ENCODE measurements around the gene EGR4. TPM values are rescaled to one million over a fixed set of nuclear protein-coding genes. Genes with fewer than 3 reads are reported as not detected.

Gene EGR4
- not detected for total RNA-seq

DNA sequence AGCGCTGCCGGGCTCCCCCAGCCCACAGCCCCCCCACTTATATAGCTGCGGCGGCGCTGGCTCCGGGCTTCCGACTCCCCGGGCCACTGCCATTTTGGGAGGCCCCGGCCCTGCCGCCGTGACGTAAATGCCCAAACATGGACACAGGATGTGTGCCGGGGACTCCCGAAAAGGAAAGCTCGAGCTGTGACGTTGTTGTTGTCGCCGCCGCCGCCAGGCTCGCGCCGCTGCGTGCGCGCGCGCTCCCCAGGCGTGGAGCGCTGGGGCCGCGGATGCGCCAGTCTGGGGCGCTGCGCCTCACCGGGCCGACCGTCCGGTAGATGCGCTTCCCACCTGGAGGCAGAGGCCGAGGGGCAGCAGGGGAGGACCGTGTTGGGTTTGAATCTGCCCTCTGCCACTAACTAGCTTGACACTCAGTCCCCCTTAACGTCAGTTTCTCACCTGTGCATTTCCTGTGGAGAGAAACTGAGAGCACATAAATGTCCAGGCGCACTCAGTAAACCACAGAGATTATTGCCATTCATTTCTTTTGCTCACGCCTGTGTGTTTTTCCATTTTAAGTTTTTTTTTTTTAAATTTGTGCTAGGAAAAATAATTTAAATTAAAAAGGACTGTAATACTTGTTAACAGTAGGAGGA, at the start of gene EGR4:
Gene EGR4 (minus strand): TSS at position 15 of the 638 bp plus-strand sequence. CDS start 231 bp downstream, outside the sequence.
- DNase-seq (ENCODE audit: low spot score) (no peak), ATAC-seq (no peak)
- intact Hi-C loops (cut with DNase I) = no loop called here

DNA sequence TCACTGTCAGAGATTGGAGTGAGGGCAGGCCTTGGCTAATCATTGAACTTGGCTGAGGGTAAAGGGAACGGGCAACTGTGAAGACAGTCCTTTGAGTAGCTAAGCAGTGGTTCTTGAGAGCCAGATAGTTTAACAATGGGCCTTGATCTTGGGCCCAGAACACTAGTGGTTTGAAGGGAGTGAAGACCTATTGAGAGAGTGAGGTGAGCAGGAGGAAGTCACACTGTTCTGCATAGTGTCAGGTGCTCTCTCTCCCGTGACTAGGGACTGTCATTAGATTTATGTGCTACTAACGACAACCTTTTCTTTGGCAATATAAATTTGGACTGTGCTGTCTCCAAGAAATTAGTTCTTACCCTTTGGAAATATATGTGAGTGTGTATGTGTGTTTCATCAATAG, 47.7 kb upstream of the EGR4 start:
- intact Hi-C loops (cut with DNase I) = no loop called here
- ATAC-seq = no peak
- DNase-seq (ENCODE audit: low spot score) = no peak

DNA sequence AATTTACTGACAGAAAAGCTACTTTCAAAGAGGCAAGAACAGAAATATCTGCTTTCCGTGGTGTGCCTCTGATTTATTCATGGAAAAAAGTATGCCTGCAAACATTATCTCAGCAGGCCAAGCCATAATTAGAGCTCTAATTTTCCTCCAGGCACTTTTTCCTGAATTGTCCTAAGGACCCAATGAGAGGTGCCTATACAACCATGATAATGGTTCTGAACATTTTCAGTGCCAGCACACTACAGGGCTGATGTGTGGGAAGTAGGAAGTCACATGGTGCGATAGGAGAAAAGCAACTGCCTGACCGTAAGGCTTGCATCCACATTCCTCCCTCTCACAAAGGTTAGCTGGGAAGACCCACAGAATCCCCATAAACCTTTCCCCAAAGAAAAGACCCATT, 45.9 kb upstream of the EGR4 start:
- intact Hi-C loops (cut with DNase I) = no loop called here

DNA sequence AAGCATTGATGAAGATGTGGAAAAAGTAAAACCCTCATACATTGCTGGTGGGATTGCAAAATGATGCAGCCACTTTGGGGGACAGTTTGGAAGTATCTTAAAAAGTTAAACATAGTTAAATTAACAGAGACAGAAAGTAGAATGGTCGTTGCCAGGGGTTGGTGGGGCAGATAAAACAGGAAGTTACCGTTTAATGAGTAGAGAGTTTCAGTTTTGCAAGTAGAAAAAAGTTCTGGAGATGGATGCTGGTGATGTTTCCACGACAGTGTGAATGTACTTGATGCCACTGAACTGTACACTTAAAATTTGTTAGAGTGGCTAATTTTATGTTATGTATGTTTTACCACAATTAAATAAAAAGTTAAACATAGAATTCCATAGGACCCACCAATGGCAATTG, 44.5 kb upstream of the EGR4 start:
- ATAC-seq (no peak), DNase-seq (ENCODE audit: low spot score) (no peak)
- intact Hi-C loops (cut with DNase I) = no loop called here

More for the DNA sequence above, 45.9 kb upstream of the EGR4 start:
- no peak for ATAC-seq
- DNase-seq (ENCODE audit: low spot score) = no peak

DNA sequence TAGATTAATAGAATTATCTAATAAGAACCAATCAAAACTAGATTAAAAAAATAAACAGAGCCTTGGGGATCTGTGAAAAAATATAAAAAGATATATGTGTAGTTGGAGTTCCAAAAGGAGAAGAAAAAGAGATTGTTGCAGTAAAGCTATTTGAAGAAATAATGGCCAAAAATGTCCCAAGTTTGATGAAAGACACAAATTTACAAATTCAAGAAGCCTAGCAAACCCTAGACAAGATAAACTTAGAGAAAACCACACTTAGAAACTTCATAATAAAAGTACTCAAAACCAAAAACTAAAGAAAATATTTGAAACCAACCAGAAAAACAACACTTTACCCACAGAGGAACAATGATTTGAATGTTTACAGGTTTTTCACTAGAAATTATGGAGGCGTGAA, 41.3 kb upstream of the EGR4 start:
- intact Hi-C loops (cut with DNase I) = no loop called here
- DNase-seq (ENCODE audit: low spot score) (no peak), ATAC-seq (no peak)

DNA sequence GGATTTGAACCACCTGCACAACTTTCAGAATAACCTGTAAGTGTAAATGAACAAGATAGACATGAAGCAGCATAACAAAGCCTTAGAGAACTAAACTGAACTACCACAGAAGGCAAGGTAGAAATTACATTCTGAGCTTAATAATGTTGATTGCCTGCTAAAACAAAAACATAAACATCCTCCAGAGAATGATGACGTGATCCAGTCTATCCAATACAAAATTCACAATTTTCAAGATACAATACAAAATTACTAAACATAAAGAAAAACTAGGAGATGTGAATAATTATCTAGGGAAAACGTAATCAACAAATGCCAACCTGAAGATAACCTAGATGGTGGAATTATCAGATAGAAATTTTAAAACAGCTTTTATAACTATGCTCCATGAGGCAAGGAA, 40.7 kb upstream of the EGR4 start:
- DNase-seq (ENCODE audit: low spot score) = no peak
- ATAC-seq = no peak
- intact Hi-C loops (cut with DNase I) = no loop called here

DNA sequence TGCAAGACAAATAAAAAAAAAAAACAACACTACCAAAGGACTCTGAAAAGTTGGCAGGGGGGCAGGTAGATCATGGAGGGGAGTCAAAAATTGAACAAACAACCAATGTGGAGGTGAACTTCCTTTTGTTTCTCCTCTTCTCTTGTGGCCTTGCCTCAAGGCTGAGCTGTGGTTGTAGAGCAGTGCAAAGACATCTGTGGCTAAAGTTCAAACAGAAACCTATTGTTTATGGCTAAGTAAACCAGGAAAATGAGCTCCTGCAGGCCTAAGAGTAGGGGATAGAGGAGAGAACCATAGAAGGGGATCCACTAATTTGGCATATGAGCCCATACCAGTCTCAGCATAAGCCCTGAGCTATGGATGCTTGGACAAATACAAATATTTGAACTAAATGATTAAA, 40.2 kb upstream of the EGR4 start:
- intact Hi-C loops (cut with DNase I) = no loop called here
- ATAC-seq = no peak
- no peak for DNase-seq (ENCODE audit: low spot score)

DNA sequence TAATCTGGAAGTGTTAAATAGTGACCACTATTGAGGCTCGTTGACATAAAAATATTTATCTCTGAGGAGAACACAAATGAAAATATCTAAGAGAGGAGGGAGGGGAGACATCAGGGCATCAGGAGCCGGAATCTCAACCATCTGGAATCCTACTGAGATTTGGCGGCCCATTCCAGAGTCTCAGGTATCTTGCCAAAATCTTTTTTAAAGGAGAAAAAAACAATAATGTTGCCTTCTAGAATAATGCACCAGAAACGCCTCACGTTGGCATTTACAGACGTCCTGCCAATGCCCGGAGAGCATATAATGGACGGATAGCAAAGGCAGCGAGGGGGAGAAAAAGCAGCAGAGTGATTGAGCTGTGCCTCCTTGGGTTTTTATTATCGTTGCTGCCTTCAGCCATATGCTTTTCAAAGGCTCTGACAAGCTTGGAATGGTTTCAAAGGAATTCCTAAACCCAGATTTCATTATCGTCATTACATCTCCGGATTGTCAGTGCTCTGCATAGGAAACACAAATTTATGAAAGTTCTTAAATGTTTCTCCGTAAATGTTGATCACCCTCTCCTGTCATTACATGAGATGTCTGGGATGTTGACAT, 30.9 kb upstream of the EGR4 start:
- intact Hi-C loops (cut with DNase I) = no loop called here
- DNase-seq (ENCODE audit: low spot score) = no peak
- no peak for ATAC-seq

DNA sequence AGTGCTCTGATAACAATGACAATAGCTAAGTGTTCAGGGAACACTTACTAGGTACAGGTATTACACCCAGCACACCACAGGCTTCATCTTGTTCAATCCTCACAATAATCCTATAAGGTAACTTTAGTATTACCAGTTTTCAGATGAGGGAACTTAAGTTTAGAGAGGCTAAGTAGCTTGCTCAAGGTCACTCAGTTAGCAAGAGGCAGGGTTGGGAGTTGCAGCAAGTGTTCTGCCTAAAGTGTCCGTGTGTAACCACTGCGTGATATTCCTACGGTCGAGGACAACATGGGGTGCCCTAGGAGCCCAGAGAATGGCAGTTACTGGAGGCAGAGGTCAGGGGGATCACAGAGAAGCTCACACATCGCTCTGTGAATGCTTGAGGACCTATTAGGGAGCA, 30.2 kb upstream of the EGR4 start:
- intact Hi-C loops (cut with DNase I) = no loop called here
- no peak for DNase-seq (ENCODE audit: low spot score)

DNA sequence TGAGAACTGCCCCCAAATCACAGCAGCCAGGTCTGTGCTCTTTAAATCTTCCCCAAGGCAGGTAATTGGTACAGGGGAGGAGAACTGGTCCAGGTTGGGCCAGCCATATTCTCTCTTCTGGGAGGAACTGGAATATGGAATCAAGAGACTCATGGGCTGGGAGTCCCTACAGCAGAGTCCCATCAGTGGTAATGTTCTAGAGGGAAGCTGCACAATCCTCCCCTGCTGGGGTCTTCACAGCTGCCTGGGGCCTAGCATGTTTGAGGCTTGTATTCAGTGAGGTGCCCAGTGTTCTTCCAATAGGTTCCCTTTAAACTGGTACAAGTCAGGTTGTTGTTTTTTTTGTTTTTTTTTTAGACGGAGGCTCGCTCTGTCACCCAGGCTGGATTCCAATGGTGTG, 21.1 kb upstream of the EGR4 start:
- DNase-seq (ENCODE audit: low spot score) (no peak), ATAC-seq (no peak)
- intact Hi-C loops (cut with DNase I) = no loop called here

More for the DNA sequence above, 30.2 kb upstream of the EGR4 start:
- ATAC-seq = no peak

DNA sequence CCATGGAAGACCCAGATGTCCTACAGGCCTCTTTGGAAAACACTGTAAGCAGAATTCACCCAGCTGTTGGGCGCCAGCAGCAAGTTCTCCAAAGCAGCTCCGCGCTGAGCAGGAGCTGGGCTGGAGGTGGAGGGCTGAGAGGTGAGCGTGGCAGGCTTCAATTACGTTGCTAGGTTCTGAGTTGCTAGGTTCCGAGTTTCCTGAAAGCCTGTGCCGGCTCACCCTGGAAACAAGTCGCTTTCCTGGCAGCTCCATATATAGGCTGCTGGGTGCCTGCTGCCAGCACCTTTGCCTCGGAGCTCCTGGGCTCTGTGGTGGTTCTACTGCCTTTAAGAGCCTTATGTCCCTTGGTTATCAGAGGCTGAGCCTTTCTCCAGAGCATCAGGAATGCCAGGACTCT, 14.4 kb upstream of the EGR4 start:
- intact Hi-C loops (cut with DNase I) = no loop called here
- DNase-seq (ENCODE audit: low spot score) (no peak), ATAC-seq (no peak)

DNA sequence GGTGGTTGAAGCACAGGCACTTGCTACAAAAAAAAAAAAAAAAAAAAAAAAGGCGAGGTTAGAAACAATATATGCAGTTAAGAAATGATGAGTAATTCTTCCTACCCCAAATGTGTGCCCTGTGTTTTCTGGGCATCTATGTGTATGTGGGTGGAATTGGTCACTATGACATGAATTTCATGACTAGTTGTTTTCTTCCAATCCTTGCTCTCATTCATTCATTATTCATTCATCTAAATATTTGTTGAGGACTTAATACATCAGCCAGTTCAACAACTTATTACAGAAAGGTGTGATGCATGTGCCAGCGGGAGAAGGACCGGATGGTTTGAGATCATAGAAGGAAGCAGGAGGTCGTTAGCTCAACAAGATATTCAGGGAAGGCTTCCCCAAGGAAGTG, 8.3 kb upstream of the EGR4 start:
- intact Hi-C loops (cut with DNase I) = no loop called here
- DNase-seq (ENCODE audit: low spot score) = no peak
- ATAC-seq = no peak

DNA sequence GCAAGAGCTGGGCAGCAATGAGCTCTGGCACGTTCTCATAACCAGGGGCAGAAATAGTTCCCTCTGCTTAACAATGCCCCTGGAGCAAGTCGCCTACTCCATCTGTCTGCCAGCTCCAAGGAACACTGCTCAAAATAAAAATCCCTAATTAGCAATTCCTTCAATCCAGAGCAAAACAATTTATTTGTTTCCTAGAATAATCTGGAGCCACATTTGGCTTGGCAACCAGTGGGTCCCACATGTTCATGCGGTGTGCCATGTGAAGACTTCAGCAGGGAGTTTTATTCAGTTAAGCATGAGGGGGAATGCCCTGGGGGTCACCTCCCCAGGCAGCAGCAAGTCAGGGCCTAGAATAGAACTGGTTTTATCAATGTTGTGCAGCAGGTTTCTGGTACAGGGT, 7.6 kb upstream of the EGR4 start:
- DNase-seq (ENCODE audit: low spot score) = no peak
- no peak for ATAC-seq
- intact Hi-C loops (cut with DNase I) = no loop called here

DNA sequence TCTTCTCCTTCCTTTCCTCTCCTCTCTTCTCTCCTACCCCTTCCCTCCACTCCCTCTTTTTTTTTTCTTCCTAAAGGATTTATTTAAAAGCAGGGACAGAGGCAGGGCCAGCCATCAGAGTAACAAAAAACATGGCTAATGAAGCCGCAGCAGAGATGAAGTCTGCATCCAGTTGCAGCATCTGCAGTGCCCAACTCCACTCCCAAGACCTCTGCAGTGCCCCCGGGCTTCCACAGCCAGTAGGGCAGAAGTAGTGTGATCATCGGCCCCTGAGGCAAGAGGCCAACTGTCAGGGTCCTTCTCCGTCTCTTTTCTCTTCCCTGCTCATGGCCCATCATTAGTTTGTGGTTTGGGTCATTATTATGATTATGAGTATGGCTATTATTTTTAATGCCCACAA, 4.2 kb upstream of the EGR4 start:
- no peak for ATAC-seq

DNA sequence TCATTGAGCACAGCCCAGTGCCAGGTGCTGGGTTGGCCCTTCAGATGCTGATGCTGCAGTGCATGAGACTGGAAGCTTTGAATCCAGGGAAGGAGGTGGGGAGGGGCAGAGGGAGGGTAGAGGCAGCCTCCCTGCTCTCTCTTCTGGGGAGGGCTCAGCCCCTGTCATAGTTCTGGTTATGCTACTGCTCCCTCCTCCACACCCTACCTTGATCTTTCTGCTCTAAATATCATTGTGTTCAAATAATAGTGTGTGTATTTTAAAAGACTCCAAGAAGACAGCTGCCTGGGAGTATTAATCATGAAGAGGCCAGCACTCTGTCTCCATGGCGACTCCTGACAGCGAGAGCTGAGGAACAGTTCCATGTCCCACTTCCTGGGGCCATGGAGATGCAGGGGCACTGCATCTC, 3.8 kb upstream of the EGR4 start:
- ATAC-seq (no peak), DNase-seq (ENCODE audit: low spot score) (no peak)
- intact Hi-C loops (cut with DNase I) = no loop called here

More for the DNA sequence above, 4.2 kb upstream of the EGR4 start:
- no peak for DNase-seq (ENCODE audit: low spot score)
- intact Hi-C loops (cut with DNase I) = no loop called here

DNA sequence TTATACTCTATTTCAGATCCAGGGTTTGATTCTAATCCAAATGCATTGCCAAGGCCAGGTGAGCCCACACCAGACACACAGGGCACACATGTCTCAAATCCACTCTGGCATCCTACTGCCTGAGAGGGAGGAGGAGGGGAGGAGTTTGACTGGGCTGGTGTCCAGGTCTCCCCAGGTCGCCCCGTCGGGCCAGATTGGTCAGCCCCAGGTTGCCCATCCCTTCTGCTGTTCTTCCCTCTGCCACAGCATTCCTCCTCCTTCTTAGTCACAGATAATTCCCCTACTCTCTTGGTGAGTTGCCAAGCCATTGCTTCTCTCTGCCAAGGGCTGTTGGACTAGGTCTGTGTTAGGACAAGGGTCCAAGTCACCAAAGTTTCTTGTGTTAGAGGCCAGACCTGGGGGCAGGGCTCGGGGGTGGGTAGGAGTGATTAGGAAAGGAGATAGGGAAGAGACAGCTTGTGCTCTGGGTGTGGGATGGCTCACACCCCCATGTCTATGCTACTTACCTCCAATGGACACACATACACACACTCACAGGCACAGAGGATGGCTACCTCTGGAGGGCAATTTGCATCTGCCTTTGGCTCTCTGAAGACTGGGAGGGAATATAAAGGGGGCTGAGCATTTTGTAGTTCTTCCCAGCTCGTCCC, 2.5 kb upstream of the EGR4 start:
- ATAC-seq = no peak
- no peak for DNase-seq (ENCODE audit: low spot score)
- intact Hi-C loops (cut with DNase I) = no loop called here

DNA sequence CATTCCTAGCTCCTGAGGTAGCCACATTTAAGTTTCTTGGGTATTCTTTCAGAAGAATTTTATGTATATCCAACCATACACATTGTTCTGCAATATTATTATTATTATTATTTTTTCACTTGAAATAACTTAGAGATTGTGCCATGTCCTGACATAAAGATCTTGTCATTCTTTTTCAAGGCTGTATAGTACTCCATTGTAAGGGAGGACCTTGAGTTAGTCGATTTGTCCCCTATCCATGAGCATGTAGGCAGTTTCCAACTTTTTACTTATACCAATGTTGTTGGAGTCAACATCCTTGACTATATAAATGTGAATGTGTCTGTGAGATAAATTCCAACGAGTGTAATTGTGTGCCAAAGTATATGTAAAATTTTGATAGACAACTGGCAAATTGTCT, 891 bp upstream of the EGR4 start:
- DNase-seq (ENCODE audit: low spot score) (no peak), ATAC-seq (no peak)
- intact Hi-C loops (cut with DNase I) = no loop called here

DNA sequence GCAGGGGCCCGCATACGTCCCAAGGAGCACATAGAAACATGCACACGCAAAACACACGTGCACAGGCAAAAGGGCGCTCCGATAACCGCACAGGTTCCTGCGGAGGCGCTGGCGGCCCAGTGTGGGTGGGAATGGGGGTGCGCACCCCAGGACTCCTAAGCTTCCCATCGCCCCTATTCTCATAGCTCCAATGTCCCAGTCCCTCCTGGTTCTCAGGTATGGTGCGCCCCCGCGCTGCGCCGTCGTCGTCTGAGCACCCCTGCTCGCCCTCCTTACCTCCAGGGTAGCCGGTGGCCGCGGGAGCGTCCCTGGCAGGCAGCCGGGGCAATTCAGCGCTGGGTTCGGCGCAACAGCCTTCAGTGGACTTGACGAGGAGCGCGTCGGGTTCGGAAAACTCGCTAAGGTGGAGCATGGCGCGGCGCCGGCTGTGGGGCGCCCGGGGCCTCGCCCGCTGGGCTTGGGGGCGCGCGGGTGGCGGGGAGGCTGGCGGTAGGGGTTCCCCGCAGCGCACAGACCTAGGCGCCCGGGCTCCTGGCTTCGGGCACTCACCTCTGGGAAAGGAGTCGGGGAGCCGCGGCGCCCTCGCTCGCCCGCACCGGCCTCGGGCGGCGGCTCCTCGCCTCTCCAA, 328 bp downstream of the EGR4 start:
- intact Hi-C loops (cut with DNase I) = no loop called here
- DNase-seq (ENCODE audit: low spot score) (no peak), ATAC-seq (no peak)

DNA sequence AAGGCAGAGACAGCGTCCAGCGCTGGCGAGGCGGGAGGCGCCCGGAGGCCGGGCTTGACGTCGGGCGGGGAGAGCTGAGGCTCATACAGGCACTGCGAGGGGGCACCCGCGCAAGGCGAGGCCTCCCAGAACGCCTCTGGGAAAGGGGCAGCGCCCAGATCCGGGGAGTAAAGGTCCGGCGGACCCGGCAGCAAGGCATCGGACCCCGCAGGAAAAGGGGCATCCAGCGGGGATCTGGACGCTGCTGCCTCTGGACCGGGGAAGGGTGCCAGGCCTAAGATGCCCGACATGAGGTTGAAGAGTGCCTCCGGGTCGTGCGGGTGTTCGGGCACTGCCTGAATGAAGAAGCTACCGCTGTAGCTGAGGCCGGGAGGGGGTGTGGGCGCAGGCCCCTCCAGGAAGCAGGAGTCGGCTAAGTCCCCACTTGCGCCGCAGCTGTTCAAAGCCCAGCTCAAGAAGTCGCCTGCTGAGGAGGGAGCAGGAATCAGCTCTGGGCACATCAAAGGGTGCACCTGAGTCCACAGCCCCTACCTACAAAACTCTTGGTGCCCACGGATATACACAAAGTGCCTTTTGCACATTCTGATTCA, 937 bp downstream of the EGR4 start:
- ATAC-seq = no peak
- intact Hi-C loops (cut with DNase I) = no loop called here

More for the DNA sequence above, 937 bp downstream of the EGR4 start:
- DNase-seq (ENCODE audit: low spot score) = no peak

Measured in sciatic nerve (tissue), 2 donors.